Activated CD8-positive, alpha-beta T cell treated with anti-CD3 and anti-CD28 coated beads for 36 hours (primary cell): ENCODE measurements around the gene HSPG2. TPM values are rescaled to one million over a fixed set of nuclear protein-coding genes. Genes with fewer than 3 reads are reported as not detected.

Experiments
- ATAC-seq: fragments of 200-7000 bp; cut with Tn5 transposase; one replicate; pipeline ENCODE4 v1.10.0; 2021; ENCODE audit warnings: mild to moderate bottlenecking, moderate library complexity
- CTCF ChIA-PET: fragments of 350-600 bp; sonication (Branson Sonifier 250); formaldehyde crosslinking; loops from one replicate; lab custom pipeline; 2021; ENCODE audit warnings: antibody characterized with exemption; lab: Charles Lee
- POLR2A ChIA-PET: fragments of 350-600 bp; sonication (Branson Sonifier 250); formaldehyde crosslinking; loops from one replicate; lab custom pipeline; 2021; ENCODE audit warnings: antibody characterized with exemption; lab: Charles Lee
- DNase-seq: peaks from one replicate; pipeline ENCODE4 v3.0.0-alpha.2; 2020
- H3K27ac Mint-ChIP-seq: one replicate; pipeline ENCODE4 v1.8.0; 2021; ENCODE audit warnings: mild to moderate bottlenecking, mixed read lengths
- H3K27me3 Mint-ChIP-seq: one replicate; pipeline ENCODE4 v1.8.0; 2021; ENCODE audit warnings: mixed read lengths
- H3K36me3 Mint-ChIP-seq: one replicate; pipeline ENCODE4 v1.8.0; 2021; ENCODE audit warnings: low read depth, mixed read lengths
- H3K4me1 Mint-ChIP-seq: one replicate; pipeline ENCODE4 v1.8.0; 2021; ENCODE audit warnings: low read depth, mixed read lengths
- H3K4me3 Mint-ChIP-seq: one replicate; pipeline ENCODE4 v1.8.0; 2021; ENCODE audit warnings: mild to moderate bottlenecking, moderate library complexity, mixed read lengths
- H3K9me3 Mint-ChIP-seq: one replicate; pipeline ENCODE4 v1.8.0; 2021; ENCODE audit warnings: mixed read lengths
- intact Hi-C: fragments of 100-400 bp; cut with micrococcal nuclease; formaldehyde crosslinking; loops from one replicate; pipeline ENCODE4 v1.10.0; 2022
- total RNA-seq, 2 experiments: library from RNA; stranded (reverse); gene quantifications; one replicate each; pipeline ENCODE4 v1.2.3, GENCODE V29; 2021
- TF ChIP-seq, protein P1 (sequence below): fragments of 200-600 bp; IDR thresholded peaks from one replicate; pipeline ENCODE4 v1.8.0; 2022; ENCODE audit warnings: antibody characterized with exemption, mild to moderate bottlenecking

HSPG2 gene
- total RNA-seq, 2 experiments from 2014 or later = 52.1 to 59.0 TPM

DNA sequence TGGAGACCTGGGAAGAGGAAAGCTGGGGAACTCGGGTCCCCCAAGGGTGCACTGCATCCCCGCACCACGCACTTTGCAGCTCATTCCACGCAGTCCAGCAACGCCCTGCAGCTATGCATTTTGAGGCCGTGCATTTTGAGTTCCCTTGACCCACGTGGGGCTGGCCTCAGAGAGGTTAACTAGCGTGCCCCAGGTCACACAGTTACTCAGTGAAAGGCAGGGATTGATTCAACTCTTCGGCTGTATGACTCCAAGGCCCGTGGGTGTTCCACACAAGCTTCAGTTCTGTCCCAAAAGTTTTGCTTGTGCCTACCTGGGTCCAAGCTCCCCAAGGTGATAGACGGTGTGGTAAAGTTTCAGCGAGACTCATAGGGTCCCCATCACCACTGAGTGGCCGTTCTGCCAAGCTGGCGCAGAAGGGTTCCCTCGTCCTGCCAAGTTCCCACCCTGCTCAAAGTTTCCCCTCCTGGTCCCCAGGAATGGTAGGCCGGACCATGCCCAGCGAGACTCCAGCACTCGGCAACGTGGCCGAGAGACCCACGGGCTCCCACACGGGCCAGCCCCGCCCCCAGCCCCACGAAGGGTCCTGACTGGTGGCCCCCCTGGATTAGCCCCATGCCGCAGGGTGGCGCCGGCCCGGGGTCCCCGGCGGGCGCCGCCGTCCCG, 611 bp downstream of the HSPG2 start:
- H3K36me3 Mint-ChIP-seq = no peaks in the 10 kb centered on the region
- H3K27me3 Mint-ChIP-seq = peaks cover 16% of the 10 kb centered on the region
- intact Hi-C loops = no loop called here
- H3K4me3 Mint-ChIP-seq = peak overlapping the region; percentile 75
- H3K4me1 Mint-ChIP-seq = peaks cover 18% of the 10 kb centered on the region
- H3K9me3 Mint-ChIP-seq = no peaks in the 10 kb centered on the region
- no peak overlapping the region for H3K27ac Mint-ChIP-seq
- ChIA-PET POLR2A (interaction anchor here (0.9 to 1.3 kb wide), 3 partner anchors 9 to 23 kb away, joined by 3 read pairs; no protein-coding TSS in a partner anchor), CTCF (interaction anchor here (0.8 to 1.2 kb wide), 2 partner anchors 27 to 86 kb away, joined by 3 to 4 read pairs; no protein-coding TSS in a partner anchor)
- DNase-seq = peak; percentile 24
- TF ChIP-seq, protein P1, sequence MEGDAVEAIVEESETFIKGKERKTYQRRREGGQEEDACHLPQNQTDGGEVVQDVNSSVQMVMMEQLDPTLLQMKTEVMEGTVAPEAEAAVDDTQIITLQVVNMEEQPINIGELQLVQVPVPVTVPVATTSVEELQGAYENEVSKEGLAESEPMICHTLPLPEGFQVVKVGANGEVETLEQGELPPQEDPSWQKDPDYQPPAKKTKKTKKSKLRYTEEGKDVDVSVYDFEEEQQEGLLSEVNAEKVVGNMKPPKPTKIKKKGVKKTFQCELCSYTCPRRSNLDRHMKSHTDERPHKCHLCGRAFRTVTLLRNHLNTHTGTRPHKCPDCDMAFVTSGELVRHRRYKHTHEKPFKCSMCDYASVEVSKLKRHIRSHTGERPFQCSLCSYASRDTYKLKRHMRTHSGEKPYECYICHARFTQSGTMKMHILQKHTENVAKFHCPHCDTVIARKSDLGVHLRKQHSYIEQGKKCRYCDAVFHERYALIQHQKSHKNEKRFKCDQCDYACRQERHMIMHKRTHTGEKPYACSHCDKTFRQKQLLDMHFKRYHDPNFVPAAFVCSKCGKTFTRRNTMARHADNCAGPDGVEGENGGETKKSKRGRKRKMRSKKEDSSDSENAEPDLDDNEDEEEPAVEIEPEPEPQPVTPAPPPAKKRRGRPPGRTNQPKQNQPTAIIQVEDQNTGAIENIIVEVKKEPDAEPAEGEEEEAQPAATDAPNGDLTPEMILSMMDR = no peak
- peak; percentile 6 for ATAC-seq

DNA sequence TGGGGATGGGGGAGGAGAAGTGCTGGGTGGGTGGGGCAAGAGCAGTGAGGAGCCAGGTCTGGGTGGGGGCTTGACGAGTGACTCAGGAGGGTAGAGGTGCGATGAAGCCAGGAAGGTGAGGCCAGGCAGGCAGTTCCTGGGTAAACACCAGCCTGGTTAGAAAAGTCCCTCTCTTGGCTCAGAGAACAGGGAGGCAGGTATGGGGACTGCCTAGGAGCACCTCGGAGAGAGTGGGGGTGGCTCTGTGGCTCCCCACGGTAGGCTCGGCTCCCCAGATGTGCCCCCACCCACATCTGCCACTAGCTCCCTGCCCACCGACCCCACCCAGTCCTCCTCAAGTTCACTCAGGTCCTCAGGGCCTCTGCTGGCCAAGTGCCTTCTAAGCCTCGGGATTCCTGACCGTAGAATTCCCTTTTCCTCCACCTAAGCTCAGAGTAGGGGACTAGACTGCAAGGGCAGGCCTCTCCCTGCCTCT, 1.2 kb downstream of the HSPG2 start:
- intact Hi-C loops = no loop called here
- Mint-ChIP-seq H3K4me1 (peaks cover 18% of the 10 kb centered on the region), H3K36me3 (no peaks in the 10 kb centered on the region), H3K9me3 (no peaks in the 10 kb centered on the region), H3K27ac (no peak overlapping the region), H3K27me3 (peaks cover 16% of the 10 kb centered on the region), H3K4me3 (peak overlapping the region; percentile 75)
- TF ChIP-seq, protein P1 = no peak
- DNase-seq (no peak), ATAC-seq (no peak)
- CTCF ChIA-PET = interaction anchor here (0.8 to 1.2 kb wide), 2 partner anchors 27 to 87 kb away, joined by 3 to 4 read pairs; no protein-coding TSS in a partner anchor
- POLR2A ChIA-PET = interaction anchor here (0.9 to 1.3 kb wide), 3 partner anchors 11 to 22 kb away, joined by 3 to 4 read pairs (median 3); no protein-coding TSS in a partner anchor

DNA sequence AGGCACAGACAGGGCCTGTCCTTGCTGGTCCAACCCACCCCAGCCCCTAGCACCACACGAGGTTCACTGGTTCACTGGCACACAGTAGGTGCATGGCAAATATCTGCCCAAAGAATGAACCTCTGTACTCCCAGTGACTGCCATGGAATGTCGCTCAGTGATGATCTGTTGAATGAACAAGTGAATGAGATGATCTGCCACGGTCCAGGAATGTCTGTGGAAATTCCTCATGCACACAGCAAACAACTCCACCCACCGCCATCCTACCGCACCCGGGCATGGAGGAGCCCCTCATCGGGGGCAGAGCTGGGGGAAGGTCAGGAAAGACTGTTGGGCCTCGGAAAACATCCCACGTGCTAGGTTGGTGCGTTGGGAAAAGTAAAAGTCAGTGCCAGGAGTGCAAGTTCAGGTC, 1.7 kb downstream of the HSPG2 start:
- peaks cover 16% of the 10 kb centered on the region for H3K27me3 Mint-ChIP-seq
- intact Hi-C loops = no loop called here
- DNase-seq (no peak), ATAC-seq (no peak)
- H3K4me1 Mint-ChIP-seq = peaks cover 19% of the 10 kb centered on the region
- TF ChIP-seq, protein P1 = no peak
- no peaks in the 10 kb centered on the region for H3K36me3 Mint-ChIP-seq
- no peaks in the 10 kb centered on the region for H3K9me3 Mint-ChIP-seq
- CTCF ChIA-PET = interaction anchor here (1.2 kb wide), 1 partner anchor 28 kb away, joined by 4 read pairs; no protein-coding TSS in a partner anchor
- H3K27ac Mint-ChIP-seq = no peak overlapping the region
- POLR2A ChIA-PET = interaction anchor here (0.9 kb wide), 1 partner anchor 11 kb away, joined by 4 read pairs; no protein-coding TSS in a partner anchor
- H3K4me3 Mint-ChIP-seq = peak overlapping the region; percentile 75

DNA sequence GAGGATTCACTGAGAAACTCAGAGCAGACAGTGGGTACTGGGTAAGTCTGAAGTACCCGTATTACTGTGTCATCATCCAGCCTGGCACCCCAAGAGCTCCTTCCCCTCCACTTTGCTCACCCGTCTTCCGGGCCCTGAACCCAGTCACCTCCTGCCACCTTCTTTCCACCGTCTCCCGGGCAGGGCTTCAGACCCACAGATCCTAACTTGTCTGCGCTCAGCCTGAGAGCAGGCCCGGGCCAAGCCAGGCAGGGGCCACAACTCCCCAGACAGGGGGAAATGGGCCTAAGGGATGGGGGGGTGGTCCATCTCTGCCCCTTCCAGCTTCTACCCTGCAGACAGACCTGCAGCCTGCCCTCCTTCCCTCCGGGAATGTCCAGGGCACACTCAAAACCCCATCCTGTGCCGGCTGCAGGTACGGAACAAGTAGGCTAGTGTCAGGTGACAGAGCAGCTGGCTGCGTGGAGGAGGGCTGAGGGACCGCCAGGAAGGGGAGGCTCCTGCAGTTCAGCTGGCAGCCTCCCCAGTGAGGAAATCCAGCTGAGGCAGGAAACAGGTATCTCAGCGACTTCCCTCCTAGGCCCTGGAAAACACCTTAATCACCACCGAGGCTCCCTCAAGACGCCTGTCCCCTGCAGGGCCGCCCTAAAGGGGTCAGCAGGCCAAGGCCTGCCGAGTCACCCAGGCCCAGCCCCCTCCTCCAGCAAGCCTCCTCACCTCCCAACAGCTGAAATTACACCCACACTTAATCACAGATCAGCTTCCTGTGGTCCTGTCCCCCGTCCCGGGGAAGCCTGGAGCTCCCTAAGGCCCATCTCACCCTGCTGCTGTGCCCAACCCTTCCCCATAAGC, 3.5 kb downstream of the HSPG2 start:
- TF ChIP-seq, protein P1 = no peak
- H3K27ac Mint-ChIP-seq = peak overlapping the region; percentile 0
- POLR2A ChIA-PET = interaction anchor here (0.6 kb wide), 1 partner anchor 173 kb away, joined by 3 read pairs; no protein-coding TSS in a partner anchor
- peak overlapping the region; percentile 30 for H3K4me3 Mint-ChIP-seq
- intact Hi-C loops = no loop called here
- DNase-seq (no peak), ATAC-seq (no peak)
- H3K36me3 Mint-ChIP-seq = no peaks in the 10 kb centered on the region
- peaks cover 24% of the 10 kb centered on the region for H3K4me1 Mint-ChIP-seq
- H3K27me3 Mint-ChIP-seq = peaks cover 15% of the 10 kb centered on the region
- CTCF ChIA-PET = interaction anchor here (1.2 kb wide), 1 partner anchor 19 kb away, joined by 4 read pairs; no protein-coding TSS in a partner anchor
- H3K9me3 Mint-ChIP-seq = no peaks in the 10 kb centered on the region
